ENCODE results near the gene DPP7. TPM values are rescaled to one million over a fixed set of nuclear protein-coding genes. Genes with fewer than 3 reads are reported as not detected.

The DPP7 gene
- total and polyA plus RNA-seq, 2 experiments from 2014 or later = 134 to 145 TPM

DNA sequence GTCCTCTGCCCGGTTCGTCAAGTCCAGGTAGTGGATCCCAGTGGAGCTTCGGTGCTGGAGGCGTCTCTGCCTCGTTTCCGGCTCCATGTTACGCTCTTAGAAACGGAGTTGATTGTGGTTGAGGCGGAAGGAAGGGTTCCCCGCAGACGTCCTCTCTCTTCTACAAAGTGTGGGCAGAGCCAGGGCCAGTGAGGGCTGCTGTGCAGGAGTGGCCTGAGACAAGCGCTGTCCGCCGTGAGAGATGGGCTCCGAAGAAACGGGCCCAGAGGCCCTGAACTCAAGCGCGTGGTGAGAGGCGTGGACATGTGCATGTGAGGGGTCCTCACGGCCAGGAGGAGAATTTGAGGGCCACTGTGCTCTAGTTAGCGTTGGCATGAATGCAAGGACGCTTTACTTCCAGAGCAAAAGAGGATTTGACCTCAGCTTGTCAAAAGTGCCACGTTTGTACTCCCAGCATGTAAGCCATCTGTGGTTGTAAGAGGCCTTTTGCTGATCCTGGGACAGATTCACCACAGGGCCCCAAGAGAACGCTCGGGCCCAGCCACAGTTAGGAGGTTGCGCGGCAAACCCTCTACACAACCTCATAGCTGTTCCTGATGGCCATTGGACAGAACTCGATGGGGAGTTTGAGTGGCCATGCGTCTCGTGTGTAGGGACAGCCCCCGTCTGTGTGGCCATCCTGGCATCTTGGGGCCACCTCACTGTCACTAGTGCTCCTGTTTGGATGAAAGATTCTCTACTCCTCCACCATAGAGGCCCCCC lies 17.6 kb downstream of the DPP7 start:
- Histone ChIP-seq H3K9me3 (ENCODE audit: low read depth) (no peaks in the 10 kb centered on the region), H3K36me3 (ENCODE audit: low read depth) (peaks cover 1% of the 10 kb centered on the region; the same call in 1 of the 2 replicates), H4K20me1 (ENCODE audit: insufficient read depth) (no peaks in the 10 kb centered on the region), H3K4me1 (ENCODE audit: insufficient read depth) (no peaks in the 10 kb centered on the region), H2AFZ (no peak overlapping the region), H3K9me2 (ENCODE audit: insufficient read depth) (no peaks in the 10 kb centered on the region), H3F3A (ENCODE audit: insufficient read depth) (no peaks in the 10 kb centered on the region), H3K4me2 (ENCODE audit: unreplicated experiment) (no peak overlapping the region), H3K79me2 (ENCODE audit: insufficient read depth) (peaks cover 7% of the 10 kb centered on the region; the same call in 1 of the 2 replicates), H3K27ac (no peak overlapping the region), H3K4me3 (no peak overlapping the region), H3K9ac (no peak overlapping the region), H3K27me3 (replicated peaks; ENCODE audit: insufficient read depth) (no peaks in the 10 kb centered on the region)
- no peak for TF ChIP-seq EZH2 (IDR thresholded peaks at IDR 0.05; ENCODE audit: insufficient read depth, poor library complexity, severe bottlenecking)
- no peak for TF ChIP-seq EZH2phosphoT487 (IDR thresholded peaks at IDR 0.05; ENCODE audit: insufficient read depth, low read depth)
- in situ Hi-C loops (cut with MboI) = no loop called here
- DNase-seq = no peak
- 94% methylated on average over 31 of the region's 31 CpGs for WGBS, 2 experiments (ENCODE audit: low coverage in 1 of 2, low lambda C conversion rate in 2 of 2, missing lambda C conversion rate in 2 of 2)

DNA sequence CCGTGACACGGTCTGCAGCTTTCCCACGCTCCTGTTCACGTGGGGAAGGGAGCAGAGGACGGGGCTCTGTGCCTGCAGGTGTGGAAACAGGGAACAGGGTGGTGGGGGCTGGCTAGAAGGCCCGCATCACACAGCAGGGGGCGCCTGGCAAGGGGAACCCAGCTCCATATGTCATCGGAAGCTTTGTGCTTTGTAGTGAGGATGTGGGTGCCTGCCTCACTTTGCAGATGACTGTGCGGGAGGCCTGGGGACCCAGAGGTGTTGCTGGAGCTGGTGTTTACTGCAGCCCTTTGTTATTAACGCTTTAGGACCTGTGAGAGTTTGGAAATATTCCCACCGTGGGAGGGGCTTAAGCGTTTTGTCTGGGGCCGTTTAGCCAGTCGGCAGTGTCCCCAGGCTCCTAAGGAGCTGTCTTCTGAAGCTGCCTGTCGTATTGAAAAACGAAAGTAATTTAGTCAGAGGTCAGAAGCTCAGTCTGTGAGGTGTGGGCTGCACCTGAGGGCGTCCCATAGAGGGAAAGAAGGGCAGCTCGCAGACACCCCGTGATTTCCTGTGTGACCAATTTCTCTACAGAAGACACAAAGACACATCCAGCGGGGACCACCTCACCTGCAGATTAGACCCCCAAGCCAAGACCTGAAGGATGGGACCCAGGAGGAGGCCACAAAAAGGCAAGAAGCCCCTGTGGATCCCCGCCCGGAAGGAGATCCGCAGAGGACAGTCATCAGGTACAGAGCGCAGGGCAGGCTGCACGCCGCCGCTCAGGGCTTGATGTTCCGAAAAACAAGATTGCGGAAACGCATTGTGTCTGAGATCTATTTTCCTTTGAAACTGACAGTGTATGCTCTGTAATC lies 18.6 kb downstream of the DPP7 start:
- WGBS, 2 experiments (ENCODE audit: low coverage in 1 of 2, low lambda C conversion rate in 2 of 2, missing lambda C conversion rate in 2 of 2) = 78 to 80% methylated on average over 30 of the region's 30 CpGs
- no peaks in the 10 kb centered on the region for H4K20me1 ChIP-seq (ENCODE audit: insufficient read depth)
- in situ Hi-C loops (cut with MboI) = no loop called here
- no peak for DNase-seq
- H3K79me2 ChIP-seq (ENCODE audit: insufficient read depth) = peaks cover 15% of the 10 kb centered on the region; the same call in 1 of the 2 replicates
- H2AFZ ChIP-seq = no peak overlapping the region
- H3K27ac ChIP-seq = no peak overlapping the region
- no peak for TF ChIP-seq EZH2 (IDR thresholded peaks at IDR 0.05; ENCODE audit: insufficient read depth, poor library complexity, severe bottlenecking)
- no peak for TF ChIP-seq EZH2phosphoT487 (IDR thresholded peaks at IDR 0.05; ENCODE audit: insufficient read depth, low read depth)
- H3K9ac ChIP-seq = no peak overlapping the region
- H3K9me2 ChIP-seq (ENCODE audit: insufficient read depth) = no peaks in the 10 kb centered on the region
- no peaks in the 10 kb centered on the region for H3K9me3 ChIP-seq (ENCODE audit: low read depth)
- H3K36me3 ChIP-seq (ENCODE audit: low read depth) = peaks cover 5% of the 10 kb centered on the region; the same call in 1 of the 2 replicates
- no peaks in the 10 kb centered on the region for H3K4me1 ChIP-seq (ENCODE audit: insufficient read depth)
- H3F3A ChIP-seq (ENCODE audit: insufficient read depth) = no peaks in the 10 kb centered on the region
- H3K27me3 ChIP-seq (replicated peaks; ENCODE audit: insufficient read depth) = no peaks in the 10 kb centered on the region
- H3K4me2 ChIP-seq (ENCODE audit: unreplicated experiment) = no peak overlapping the region
- H3K4me3 ChIP-seq = no peak overlapping the region

DNA sequence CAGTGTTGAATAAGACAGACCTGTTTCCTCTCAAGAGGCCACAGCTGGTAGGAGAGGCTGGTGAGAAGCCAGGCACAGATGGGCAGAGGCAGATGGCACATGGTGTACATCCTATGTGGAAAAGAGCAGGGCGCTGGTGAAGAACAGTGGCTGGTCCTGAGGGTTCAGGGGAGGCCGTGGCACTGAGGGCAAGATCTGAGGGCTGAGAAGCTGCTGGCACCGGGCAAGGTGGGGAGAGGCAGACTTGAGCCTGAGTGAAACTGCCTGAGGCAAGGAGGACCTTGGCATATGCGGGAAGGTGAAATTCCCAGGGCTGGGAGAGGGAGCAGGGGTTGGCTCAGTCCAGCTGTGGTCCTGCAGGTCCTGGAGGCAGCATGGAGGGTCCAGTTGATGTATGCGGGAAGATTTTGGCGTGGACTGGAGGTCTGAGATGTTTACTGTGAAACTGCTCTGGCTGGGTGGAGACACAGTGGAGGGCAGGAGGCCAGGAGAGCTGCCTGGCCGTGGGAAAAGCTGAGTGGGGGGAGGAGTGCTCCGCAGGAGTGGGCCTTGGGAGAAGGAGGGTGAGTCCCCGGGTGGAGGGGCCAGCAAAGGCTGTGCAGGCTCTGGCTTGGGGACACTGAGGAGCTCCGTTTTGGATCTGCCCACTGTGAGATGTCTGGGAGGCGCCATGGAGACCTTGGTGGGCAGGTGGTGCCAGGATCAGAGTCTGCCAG lies 25.1 kb downstream of the DPP7 start:
- Histone ChIP-seq H3K4me1 (ENCODE audit: insufficient read depth) (peaks cover 18% of the 10 kb centered on the region), H3K9me3 (ENCODE audit: low read depth) (no peaks in the 10 kb centered on the region), H3K27ac (no peak overlapping the region), H2AFZ (no peak overlapping the region), H3K79me2 (ENCODE audit: insufficient read depth) (peaks cover 44% of the 10 kb centered on the region), H3K9ac (no peak overlapping the region), H4K20me1 (ENCODE audit: insufficient read depth) (no peaks in the 10 kb centered on the region), H3F3A (ENCODE audit: insufficient read depth) (peaks cover 11% of the 10 kb centered on the region; the same call in 1 of the 2 replicates), H3K4me3 (no peak overlapping the region), H3K36me3 (ENCODE audit: low read depth) (peaks cover 5% of the 10 kb centered on the region; the same call in 1 of the 2 replicates), H3K9me2 (ENCODE audit: insufficient read depth) (no peaks in the 10 kb centered on the region), H3K4me2 (ENCODE audit: unreplicated experiment) (no peak overlapping the region), H3K27me3 (replicated peaks; ENCODE audit: insufficient read depth) (no peaks in the 10 kb centered on the region)
- WGBS, 2 experiments (ENCODE audit: low coverage in 1 of 2, low lambda C conversion rate in 2 of 2, missing lambda C conversion rate in 2 of 2) = 59 to 60% methylated on average over 11 of the region's 11 CpGs
- DNase-seq = no peak
- in situ Hi-C loops (cut with MboI) = no loop called here
- TF ChIP-seq EZH2phosphoT487 (IDR thresholded peaks at IDR 0.05; ENCODE audit: insufficient read depth, low read depth) (no peak), EZH2 (IDR thresholded peaks at IDR 0.05; ENCODE audit: insufficient read depth, poor library complexity, severe bottlenecking) (no peak)

DNA sequence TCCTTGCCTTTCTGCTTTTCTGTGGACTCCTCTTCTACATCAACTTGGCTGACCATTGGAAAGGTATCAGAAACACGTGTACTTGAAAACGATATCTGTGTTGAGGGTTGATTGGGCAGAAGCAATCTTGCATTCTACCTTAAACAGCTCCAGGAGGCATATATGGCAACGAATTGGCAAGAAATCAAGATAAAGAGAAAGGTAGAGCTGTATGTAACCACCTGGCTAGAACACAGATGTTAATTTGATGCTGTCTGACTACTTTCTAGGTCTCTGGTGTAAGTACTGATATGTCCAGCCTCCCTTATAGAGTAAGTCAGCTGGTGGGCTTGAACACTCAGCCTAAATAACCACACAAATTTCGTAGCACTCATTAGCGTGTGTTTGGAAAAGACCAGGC lies 26.4 kb downstream of the DPP7 start:
- Histone ChIP-seq H3K4me3 (peak overlapping the region; percentile 79), H3K9ac (peak overlapping the region; percentile 92; the same call in 1 of the 2 replicates), H3F3A (ENCODE audit: insufficient read depth) (peaks cover 21% of the 10 kb centered on the region), H4K20me1 (ENCODE audit: insufficient read depth) (no peaks in the 10 kb centered on the region), H3K9me2 (ENCODE audit: insufficient read depth) (no peaks in the 10 kb centered on the region), H3K4me1 (ENCODE audit: insufficient read depth) (peaks cover 28% of the 10 kb centered on the region), H3K9me3 (ENCODE audit: low read depth) (no peaks in the 10 kb centered on the region), H3K27ac (no peak overlapping the region), H3K27me3 (replicated peaks; ENCODE audit: insufficient read depth) (no peaks in the 10 kb centered on the region), H3K36me3 (ENCODE audit: low read depth) (peaks cover 5% of the 10 kb centered on the region; the same call in 1 of the 2 replicates), H3K79me2 (ENCODE audit: insufficient read depth) (peaks cover 44% of the 10 kb centered on the region), H2AFZ (peak overlapping the region; percentile 72; the same call in 1 of the 2 replicates), H3K4me2 (ENCODE audit: unreplicated experiment) (peak overlapping the region; percentile 93)
- in situ Hi-C loops (cut with MboI) = no loop called here
- no peak for TF ChIP-seq EZH2 (IDR thresholded peaks at IDR 0.05; ENCODE audit: insufficient read depth, poor library complexity, severe bottlenecking)
- no peak for TF ChIP-seq EZH2phosphoT487 (IDR thresholded peaks at IDR 0.05; ENCODE audit: insufficient read depth, low read depth)
- DNase-seq = no peak
- WGBS, 2 experiments (ENCODE audit: low coverage in 1 of 2, low lambda C conversion rate in 2 of 2, missing lambda C conversion rate in 2 of 2) = 91% methylated on average over 5 of the region's 5 CpGs

All from GM23248 (cell line).